ENCODE results near the gene EFHC1. TPM values are rescaled to one million over a fixed set of nuclear protein-coding genes. Genes with fewer than 3 reads are reported as not detected.

The EFHC1 gene
- polyA plus RNA-seq, 4 donors, result 10.4 to 23.8 (median 19.7) TPM

- Histone ChIP-seq H3K9me3 (ENCODE audit: control insufficient read depth in 2 of 2, insufficient read depth in 1 of 2, low read depth in 1 of 2, low read length in 1 of 2) (no peaks in the 10 kb centered on the region), H3K4me3 (ENCODE audit: low read depth in 1 of 3, low read length in 3 of 3) (no peak overlapping the region), H3K4me1 (ENCODE audit: control insufficient read depth in 3 of 3, insufficient read depth in 2 of 3, low read depth in 1 of 3, low read length in 2 of 3) (peaks cover 0 to 10% (median 0%) of the 10 kb centered on the region in 3 donors), H3K27me3 (ENCODE audit: control insufficient read depth in 3 of 3, insufficient read depth in 3 of 3, low read length in 3 of 3) (no peaks in the 10 kb centered on the region), H3K27ac (ENCODE audit: low read depth in 1 of 3, low read length in 2 of 3) (no peak overlapping the region), H3K36me3 (ENCODE audit: control insufficient read depth in 3 of 3, insufficient read depth in 2 of 3, low read depth in 1 of 3, low read length in 3 of 3) (peaks cover 1 to 45% (median 2%) of the 10 kb centered on the region in 3 donors)
- DNase-seq, result no peak
- FAIRE-seq, result no peak
- WGBS, 3 donors, result 98 to 100% (median 99%) methylated on average over 5 of the region's 5 CpGs
Observed at GRCh38 chr6:52534363-52534762, 114.2 kb downstream of the EFHC1 start.

- FAIRE-seq (no peak), DNase-seq (no peak)
- Histone ChIP-seq H3K4me3 (ENCODE audit: low read depth in 1 of 3, low read length in 3 of 3) (no peak overlapping the region), H3K36me3 (ENCODE audit: control insufficient read depth in 3 of 3, insufficient read depth in 2 of 3, low read depth in 1 of 3, low read length in 3 of 3) (peaks cover 1 to 44% (median 2%) of the 10 kb centered on the region in 3 donors), H3K27me3 (ENCODE audit: control insufficient read depth in 3 of 3, insufficient read depth in 3 of 3, low read length in 3 of 3) (no peaks in the 10 kb centered on the region), H3K4me1 (ENCODE audit: control insufficient read depth in 3 of 3, insufficient read depth in 2 of 3, low read depth in 1 of 3, low read length in 2 of 3) (peaks cover 0 to 10% (median 0%) of the 10 kb centered on the region in 3 donors), H3K9me3 (ENCODE audit: control insufficient read depth in 2 of 2, insufficient read depth in 1 of 2, low read depth in 1 of 2, low read length in 1 of 2) (no peaks in the 10 kb centered on the region), H3K27ac (ENCODE audit: low read depth in 1 of 3, low read length in 2 of 3) (peak overlapping the region in 1 of 3 donors; percentile 11)
- 68 to 78% (median 71%) methylated on average over 3 of the region's 3 CpGs for WGBS, 3 donors
Observed at GRCh38 chr6:52534966-52535390, 114.8 kb downstream of the EFHC1 start.

- no peaks in the 10 kb centered on the region for H3K27me3 ChIP-seq (ENCODE audit: control insufficient read depth in 3 of 3, insufficient read depth in 3 of 3, low read length in 3 of 3)
- DNase-seq (no peak), FAIRE-seq (no peak)
- 71 to 86% (median 78%) methylated on average over 5 of the region's 5 CpGs for WGBS, 3 donors
- peak overlapping the region in 1 of 3 donors; percentile 32 for H3K27ac ChIP-seq (ENCODE audit: low read depth in 1 of 3, low read length in 2 of 3)
- no peak overlapping the region for H3K4me3 ChIP-seq (ENCODE audit: low read depth in 1 of 3, low read length in 3 of 3)
- no peaks in the 10 kb centered on the region for H3K9me3 ChIP-seq (ENCODE audit: control insufficient read depth in 2 of 2, insufficient read depth in 1 of 2, low read depth in 1 of 2, low read length in 1 of 2)
- peaks cover 1 to 41% (median 2%) of the 10 kb centered on the region in 3 donors for H3K36me3 ChIP-seq (ENCODE audit: control insufficient read depth in 3 of 3, insufficient read depth in 2 of 3, low read depth in 1 of 3, low read length in 3 of 3)
- peaks cover 0 to 10% (median 0%) of the 10 kb centered on the region in 3 donors for H3K4me1 ChIP-seq (ENCODE audit: control insufficient read depth in 3 of 3, insufficient read depth in 2 of 3, low read depth in 1 of 3, low read length in 2 of 3)
Observed at GRCh38 chr6:52535711-52536423, 115.7 kb downstream of the EFHC1 start.

- WGBS, 3 donors, result 88 to 93% (median 93%) methylated on average over 6 of the region's 6 CpGs
- no peak for DNase-seq
Observed at GRCh38 chr6:52536424-52536916, 116.3 kb downstream of the EFHC1 start.

GRCh38 chr6:52537001-52537753, 117.0 kb downstream of the EFHC1 start:
- H3K27ac ChIP-seq (ENCODE audit: low read depth in 1 of 3, low read length in 2 of 3), result peak overlapping the region in 1 of 3 donors; percentile 43
- H3K4me3 ChIP-seq (ENCODE audit: low read depth in 1 of 3, low read length in 3 of 3), result no peak overlapping the region
- FAIRE-seq, result no peak
- H3K27me3 ChIP-seq (ENCODE audit: control insufficient read depth in 3 of 3, insufficient read depth in 3 of 3, low read length in 3 of 3), result no peaks in the 10 kb centered on the region
- WGBS, 3 donors, result 69 to 83% (median 79%) methylated on average over 8 of the region's 8 CpGs
- peaks cover 1 to 39% (median 2%) of the 10 kb centered on the region in 3 donors for H3K36me3 ChIP-seq (ENCODE audit: control insufficient read depth in 3 of 3, insufficient read depth in 2 of 3, low read depth in 1 of 3, low read length in 3 of 3)
- DNase-seq, result no peak
- H3K4me1 ChIP-seq (ENCODE audit: control insufficient read depth in 3 of 3, insufficient read depth in 2 of 3, low read depth in 1 of 3, low read length in 2 of 3), result peaks cover 0 to 10% (median 0%) of the 10 kb centered on the region in 3 donors
- no peaks in the 10 kb centered on the region for H3K9me3 ChIP-seq (ENCODE audit: control insufficient read depth in 2 of 2, insufficient read depth in 1 of 2, low read depth in 1 of 2, low read length in 1 of 2)

More at GRCh38 chr6:52536424-52536916, 116.3 kb downstream of the EFHC1 start:
- H3K36me3 ChIP-seq (ENCODE audit: control insufficient read depth in 3 of 3, insufficient read depth in 2 of 3, low read depth in 1 of 3, low read length in 3 of 3), result peaks cover 1 to 40% (median 2%) of the 10 kb centered on the region in 3 donors
- H3K4me3 ChIP-seq (ENCODE audit: low read depth in 1 of 3, low read length in 3 of 3), result no peak overlapping the region
- peak overlapping the region in 1 of 3 donors; percentile 32 for H3K27ac ChIP-seq (ENCODE audit: low read depth in 1 of 3, low read length in 2 of 3)
- no peaks in the 10 kb centered on the region for H3K27me3 ChIP-seq (ENCODE audit: control insufficient read depth in 3 of 3, insufficient read depth in 3 of 3, low read length in 3 of 3)
- no peaks in the 10 kb centered on the region for H3K9me3 ChIP-seq (ENCODE audit: control insufficient read depth in 2 of 2, insufficient read depth in 1 of 2, low read depth in 1 of 2, low read length in 1 of 2)
- FAIRE-seq, result no peak
- H3K4me1 ChIP-seq (ENCODE audit: control insufficient read depth in 3 of 3, insufficient read depth in 2 of 3, low read depth in 1 of 3, low read length in 2 of 3), result peaks cover 0 to 10% (median 0%) of the 10 kb centered on the region in 3 donors

GRCh38 chr6:52538252-52538900, 118.2 kb downstream of the EFHC1 start:
- peaks cover 0 to 10% (median 0%) of the 10 kb centered on the region in 3 donors for H3K4me1 ChIP-seq (ENCODE audit: control insufficient read depth in 3 of 3, insufficient read depth in 2 of 3, low read depth in 1 of 3, low read length in 2 of 3)
- H3K27ac ChIP-seq (ENCODE audit: low read depth in 1 of 3, low read length in 2 of 3), result peak overlapping the region in 1 of 3 donors; percentile 43
- WGBS, 3 donors, result 96 to 98% (median 97%) methylated on average over 5 of the region's 5 CpGs
- H3K9me3 ChIP-seq (ENCODE audit: control insufficient read depth in 2 of 2, insufficient read depth in 1 of 2, low read depth in 1 of 2, low read length in 1 of 2), result no peaks in the 10 kb centered on the region
- FAIRE-seq (no peak), DNase-seq (no peak)
- H3K36me3 ChIP-seq (ENCODE audit: control insufficient read depth in 3 of 3, insufficient read depth in 2 of 3, low read depth in 1 of 3, low read length in 3 of 3), result peaks cover 0 to 36% (median 2%) of the 10 kb centered on the region in 3 donors
- H3K27me3 ChIP-seq (ENCODE audit: control insufficient read depth in 3 of 3, insufficient read depth in 3 of 3, low read length in 3 of 3), result no peaks in the 10 kb centered on the region
- no peak overlapping the region for H3K4me3 ChIP-seq (ENCODE audit: low read depth in 1 of 3, low read length in 3 of 3)

GRCh38 chr6:52538901-52539354, 118.8 kb downstream of the EFHC1 start:
- peaks cover 0 to 12% (median 3%) of the 10 kb centered on the region in 3 donors for H3K4me1 ChIP-seq (ENCODE audit: control insufficient read depth in 3 of 3, insufficient read depth in 2 of 3, low read depth in 1 of 3, low read length in 2 of 3)
- DNase-seq, result no peak
- H3K27me3 ChIP-seq (ENCODE audit: control insufficient read depth in 3 of 3, insufficient read depth in 3 of 3, low read length in 3 of 3), result no peaks in the 10 kb centered on the region
- peaks cover 0 to 32% (median 2%) of the 10 kb centered on the region in 3 donors for H3K36me3 ChIP-seq (ENCODE audit: control insufficient read depth in 3 of 3, insufficient read depth in 2 of 3, low read depth in 1 of 3, low read length in 3 of 3)
- H3K4me3 ChIP-seq (ENCODE audit: low read depth in 1 of 3, low read length in 3 of 3), result no peak overlapping the region
- H3K27ac ChIP-seq (ENCODE audit: low read depth in 1 of 3, low read length in 2 of 3), result no peak overlapping the region
- no peaks in the 10 kb centered on the region for H3K9me3 ChIP-seq (ENCODE audit: control insufficient read depth in 2 of 2, insufficient read depth in 1 of 2, low read depth in 1 of 2, low read length in 1 of 2)
- 87 to 97% (median 88%) methylated on average over 5 of the region's 5 CpGs for WGBS, 3 donors
- no peak for FAIRE-seq

- FAIRE-seq, result no peak
- no peaks in the 10 kb centered on the region for H3K9me3 ChIP-seq (ENCODE audit: control insufficient read depth in 2 of 2, insufficient read depth in 1 of 2, low read depth in 1 of 2, low read length in 1 of 2)
- peaks cover 0 to 30% (median 2%) of the 10 kb centered on the region in 3 donors for H3K36me3 ChIP-seq (ENCODE audit: control insufficient read depth in 3 of 3, insufficient read depth in 2 of 3, low read depth in 1 of 3, low read length in 3 of 3)
- no peaks in the 10 kb centered on the region for H3K27me3 ChIP-seq (ENCODE audit: control insufficient read depth in 3 of 3, insufficient read depth in 3 of 3, low read length in 3 of 3)
- peaks cover 0 to 14% (median 4%) of the 10 kb centered on the region in 3 donors for H3K4me1 ChIP-seq (ENCODE audit: control insufficient read depth in 3 of 3, insufficient read depth in 2 of 3, low read depth in 1 of 3, low read length in 2 of 3)
- no peak overlapping the region for H3K4me3 ChIP-seq (ENCODE audit: low read depth in 1 of 3, low read length in 3 of 3)
- 84 to 92% (median 87%) methylated on average over 6 of the region's 6 CpGs for WGBS, 3 donors
- H3K27ac ChIP-seq (ENCODE audit: low read depth in 1 of 3, low read length in 2 of 3), result no peak overlapping the region
- DNase-seq, result no peak
Observed at GRCh38 chr6:52539607-52540006, 119.5 kb downstream of the EFHC1 start.
